GM12891 (cell line): ENCODE data around the gene BHMT.

Experiments
- POLR2A ChIP-seq: IDR thresholded peaks from 2 replicates; pipeline ENCODE4 v1.6.1; 2011; ENCODE audit warnings: low read depth, low read length, control low read depth
- SPI1 ChIP-seq: IDR thresholded peaks from 2 replicates; pipeline ENCODE4 v1.6.1; 2011; ENCODE audit warnings: low read depth, low read length, control low read depth
- TAF1 ChIP-seq: IDR thresholded peaks from 2 replicates; pipeline ENCODE4 v1.6.1; 2011; ENCODE audit warnings: low read depth, low read length, control low read depth

DNA sequence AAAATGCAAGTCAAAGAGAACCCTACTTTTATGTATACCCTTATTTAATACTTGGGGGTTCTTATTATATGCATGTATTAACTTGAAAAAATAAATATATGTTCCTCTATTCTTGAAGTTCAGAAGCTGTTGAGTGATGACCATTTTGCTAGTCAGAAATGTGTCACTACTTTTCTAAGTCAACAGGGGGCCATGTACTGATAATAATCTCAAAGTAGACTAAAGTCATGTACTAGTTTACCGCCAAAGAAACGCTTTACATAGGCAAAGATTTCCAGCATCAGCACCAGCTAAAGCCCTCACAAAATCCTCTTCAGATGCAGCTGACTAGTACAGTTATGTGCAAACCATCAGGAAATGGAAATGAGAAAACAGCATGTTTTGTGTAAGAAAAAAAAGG, 5.7 kb upstream of the BHMT start:
- TF ChIP-seq SPI1 = no peak
- TF ChIP-seq POLR2A = no peak
- no peak for TF ChIP-seq TAF1
